ENCODE data around the gene GPC1. TPM values are rescaled to one million over a fixed set of nuclear protein-coding genes. Genes with fewer than 3 reads are reported as not detected.
A peak's percentile ranks its signal among the peaks of the same experiment; 100 is the strongest.
"Not testable (repeated sequence)": the region's sequence is repeated elsewhere in the genome, so short reads cannot be mapped to it uniquely, and the experiment has no call there.

The GPC1 gene
- total and polyA plus RNA-seq, 12 donors, result 104 to 287 (median 181) TPM

DNA sequence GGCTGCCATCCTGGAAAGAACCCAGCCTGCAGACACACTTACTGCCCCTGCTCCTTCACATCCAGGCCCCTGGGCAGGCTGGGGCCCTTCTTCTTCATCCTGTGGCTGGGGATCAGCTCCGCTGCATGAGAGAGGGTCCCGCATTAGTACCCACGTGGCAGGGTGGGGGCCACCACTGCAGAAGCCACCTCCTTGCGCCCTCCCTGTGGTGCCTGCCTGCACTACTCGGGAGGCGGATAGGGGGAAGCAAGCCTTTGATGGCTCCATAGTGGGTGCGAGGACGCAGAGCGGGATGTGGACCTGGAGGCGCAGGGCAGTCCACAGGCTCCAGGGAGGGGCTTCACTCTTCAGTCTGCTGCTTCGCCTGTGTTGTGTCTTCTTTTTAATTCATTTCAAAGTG, 46.7 kb downstream of the GPC1 start:
- Histone ChIP-seq H3K4me3 (no peak overlapping the region), H3K36me3 (no peaks in the 10 kb centered on the region), H3K4me1 (no peaks in the 10 kb centered on the region), H3K9me3 (peaks cover 0 to 38% (median 13%) of the 10 kb centered on the region in 11 donors), H3K27ac (no peak overlapping the region), H3K27me3 (no peaks in the 10 kb centered on the region)
- DNase-seq, result no peak
- WGBS, 2 donors, result 91 to 95% methylated on average over 11 of the region's 11 CpGs
- no peak for ATAC-seq
- intact Hi-C loops (cut with DNase I), result no loop called here
- no peak for TF ChIP-seq CTCF (IDR thresholded peaks at IDR 0.05)

DNA sequence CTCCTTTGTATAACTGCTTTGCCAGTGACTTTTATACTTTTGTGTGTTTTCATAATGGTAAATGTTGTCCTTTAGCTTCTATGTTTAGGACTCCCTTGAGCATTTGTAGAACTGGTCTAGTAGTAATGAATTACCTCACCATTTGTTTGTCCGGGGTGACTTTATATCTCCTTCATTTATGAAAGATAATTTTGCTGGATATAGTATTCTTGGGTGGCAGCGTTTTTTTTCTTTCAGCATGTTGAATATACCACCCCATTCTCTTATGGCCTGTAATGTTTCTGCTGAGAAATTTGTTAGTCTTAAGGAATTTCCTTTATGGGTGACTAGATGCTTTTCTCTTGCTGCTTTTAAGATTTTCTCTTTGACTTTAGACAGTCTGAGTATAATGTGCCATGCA, 56.0 kb downstream of the GPC1 start:
- Histone ChIP-seq H3K4me1 (no peaks in the 10 kb centered on the region), H3K36me3 (peaks cover 0 to 1% (median 0%) of the 10 kb centered on the region in 9 donors), H3K4me3 (no peak overlapping the region), H3K27me3 (no peaks in the 10 kb centered on the region), H3K9me3 (peaks cover 3 to 67% (median 29%) of the 10 kb centered on the region in 11 donors), H3K27ac (no peak overlapping the region)
- no peak for TF ChIP-seq CTCF (IDR thresholded peaks at IDR 0.05)
- intact Hi-C loops (cut with DNase I), result no loop called here
- DNase-seq (no peak), ATAC-seq (no peak)
- WGBS, 2 donors, result 79% methylated on average over 2 of the region's 2 CpGs

- 83 to 94% methylated on average over 1 of the region's 1 CpG for WGBS, 2 donors
- DNase-seq, result no peak
These were observed 58.8 kb downstream of the GPC1 start for GRCh38 chr2:240494194-240494793.

GRCh38 chr2:240494942-240495341, 59.5 kb downstream of the GPC1 start:
- Histone ChIP-seq H3K9me3 (peaks cover 0 to 32% (median 11%) of the 10 kb centered on the region in 11 donors), H3K36me3 (peaks cover 0 to 31% (median 0%) of the 10 kb centered on the region in 9 donors)
- DNase-seq; ATAC-seq; H3K27me3 ChIP-seq; H3K4me1 ChIP-seq; H3K4me3 ChIP-seq; intact Hi-C loops (cut with DNase I); H3K27ac ChIP-seq: not testable (repeated sequence)
- WGBS, 2 donors, result 68 to 73% methylated on average over 11 of the region's 11 CpGs
- peak in 7 of 9 donors; percentile 13 to 43 (median 25) for TF ChIP-seq CTCF (IDR thresholded peaks at IDR 0.05)

More at GRCh38 chr2:240494194-240494793, 58.8 kb downstream of the GPC1 start:
- Histone ChIP-seq H3K36me3 (peaks cover 0 to 24% (median 0%) of the 10 kb centered on the region in 9 donors), H3K4me1 (no peaks in the 10 kb centered on the region), H3K4me3 (no peak overlapping the region), H3K27me3 (no peaks in the 10 kb centered on the region), H3K27ac (no peak overlapping the region), H3K9me3 (peaks cover 0 to 39% (median 14%) of the 10 kb centered on the region in 11 donors)
- no peak for ATAC-seq
- intact Hi-C loops (cut with DNase I), result no loop called here
- no peak for TF ChIP-seq CTCF (IDR thresholded peaks at IDR 0.05)

Measured in heart right ventricle (tissue), 16 donors.